ENCODE results near the gene C9orf43. TPM values are rescaled to one million over a fixed set of nuclear protein-coding genes. Genes with fewer than 3 reads are reported as not detected.

C9orf43 gene
- polyA plus RNA-seq, 2 of the 4 experiments (the other 2 are of a cell fraction) = 0.50 to 1.0 TPM

DNA sequence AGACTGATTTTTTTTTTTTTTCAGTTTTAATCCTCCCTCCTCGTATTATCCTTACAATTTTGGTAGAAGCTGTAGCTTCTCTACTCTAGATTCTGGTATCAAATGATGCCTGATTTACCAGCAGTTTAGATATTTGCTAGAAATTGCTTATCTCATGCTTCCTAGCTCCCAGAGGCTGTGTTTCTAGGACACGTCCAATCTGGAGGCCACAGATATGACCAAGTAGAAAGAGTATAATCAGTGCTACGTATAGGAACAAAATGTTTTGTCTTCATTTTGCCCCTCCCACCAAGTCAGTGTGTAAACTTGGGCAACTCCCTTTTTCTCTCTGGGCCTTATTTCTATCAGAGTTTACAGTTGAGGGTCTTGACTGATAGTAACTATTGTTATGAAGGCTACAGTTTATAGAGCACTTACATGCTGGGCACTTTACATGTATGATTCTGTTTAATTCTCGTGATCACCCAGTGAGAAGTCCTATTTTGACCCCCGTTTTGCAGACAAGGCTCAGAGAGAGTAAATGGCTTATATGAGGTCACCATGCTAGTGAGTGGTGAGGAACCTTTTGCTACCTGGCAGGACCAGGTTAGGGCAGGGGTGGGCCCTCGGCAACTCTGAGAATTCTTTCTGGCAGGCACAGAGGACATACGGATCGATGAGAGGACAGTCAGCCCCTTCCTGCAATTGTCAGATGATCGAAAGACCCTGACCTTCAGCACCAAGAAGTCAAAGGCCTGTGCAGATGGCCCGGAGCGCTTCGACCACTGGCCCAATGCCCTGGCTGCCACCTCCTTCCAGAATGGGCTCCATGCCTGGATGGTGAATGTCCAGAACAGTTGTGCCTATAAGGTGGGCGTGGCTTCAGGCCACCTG lies 41.3 kb upstream of the C9orf43 start:
- CTCF ChIA-PET = interaction anchor here (0.6 to 1.2 kb wide), 4 partner anchors 19 to 37 kb away, joined by 3 to 5 read pairs (median 4); no protein-coding TSS in a partner anchor
- WGBS (ENCODE audit: missing lambda C conversion rate) = 73% methylated on average over 13 of the region's 13 CpGs
- no peak overlapping the region for H3K27ac ChIP-seq
- H3K4me1 ChIP-seq = no peaks in the 10 kb centered on the region
- POLR2A ChIA-PET = interaction anchor here (0.9 kb wide), 1 partner anchor 8 kb away, joined by 3 read pairs; the partner anchor contains the start of gene HDHD3
- TF ChIP-seq, protein P1, sequence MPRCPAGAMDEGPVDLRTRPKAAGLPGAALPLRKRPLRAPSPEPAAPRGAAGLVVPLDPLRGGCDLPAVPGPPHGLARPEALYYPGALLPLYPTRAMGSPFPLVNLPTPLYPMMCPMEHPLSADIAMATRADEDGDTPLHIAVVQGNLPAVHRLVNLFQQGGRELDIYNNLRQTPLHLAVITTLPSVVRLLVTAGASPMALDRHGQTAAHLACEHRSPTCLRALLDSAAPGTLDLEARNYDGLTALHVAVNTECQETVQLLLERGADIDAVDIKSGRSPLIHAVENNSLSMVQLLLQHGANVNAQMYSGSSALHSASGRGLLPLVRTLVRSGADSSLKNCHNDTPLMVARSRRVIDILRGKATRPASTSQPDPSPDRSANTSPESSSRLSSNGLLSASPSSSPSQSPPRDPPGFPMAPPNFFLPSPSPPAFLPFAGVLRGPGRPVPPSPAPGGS (IDR thresholded peaks at IDR 0.05) = no peak
- no peak for TF ChIP-seq JUN (IDR thresholded peaks at IDR 0.05)
- TF ChIP-seq, protein P2, sequence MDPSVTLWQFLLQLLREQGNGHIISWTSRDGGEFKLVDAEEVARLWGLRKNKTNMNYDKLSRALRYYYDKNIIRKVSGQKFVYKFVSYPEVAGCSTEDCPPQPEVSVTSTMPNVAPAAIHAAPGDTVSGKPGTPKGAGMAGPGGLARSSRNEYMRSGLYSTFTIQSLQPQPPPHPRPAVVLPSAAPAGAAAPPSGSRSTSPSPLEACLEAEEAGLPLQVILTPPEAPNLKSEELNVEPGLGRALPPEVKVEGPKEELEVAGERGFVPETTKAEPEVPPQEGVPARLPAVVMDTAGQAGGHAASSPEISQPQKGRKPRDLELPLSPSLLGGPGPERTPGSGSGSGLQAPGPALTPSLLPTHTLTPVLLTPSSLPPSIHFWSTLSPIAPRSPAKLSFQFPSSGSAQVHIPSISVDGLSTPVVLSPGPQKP (IDR thresholded peaks at IDR 0.05; ENCODE audit: low read depth, low read length) = no peak
- TF ChIP-seq HOXA7 (CRISPR knock-in tag; IDR thresholded peaks at IDR 0.05) = no peak
- no peak for TF ChIP-seq FOSB (CRISPR knock-in tag; IDR thresholded peaks at IDR 0.05)
- no peak for TF ChIP-seq NPAS2 (CRISPR knock-in tag; IDR thresholded peaks at IDR 0.05; ENCODE audit: borderline replicate concordance)
- no peak for TF ChIP-seq MYC (IDR thresholded peaks at IDR 0.05; ENCODE audit: borderline replicate concordance, low read length)
- TF ChIP-seq RNF2 (IDR thresholded peaks at IDR 0.05; ENCODE audit: borderline replicate concordance, low read depth) = no peak
- TF ChIP-seq, protein P3, sequence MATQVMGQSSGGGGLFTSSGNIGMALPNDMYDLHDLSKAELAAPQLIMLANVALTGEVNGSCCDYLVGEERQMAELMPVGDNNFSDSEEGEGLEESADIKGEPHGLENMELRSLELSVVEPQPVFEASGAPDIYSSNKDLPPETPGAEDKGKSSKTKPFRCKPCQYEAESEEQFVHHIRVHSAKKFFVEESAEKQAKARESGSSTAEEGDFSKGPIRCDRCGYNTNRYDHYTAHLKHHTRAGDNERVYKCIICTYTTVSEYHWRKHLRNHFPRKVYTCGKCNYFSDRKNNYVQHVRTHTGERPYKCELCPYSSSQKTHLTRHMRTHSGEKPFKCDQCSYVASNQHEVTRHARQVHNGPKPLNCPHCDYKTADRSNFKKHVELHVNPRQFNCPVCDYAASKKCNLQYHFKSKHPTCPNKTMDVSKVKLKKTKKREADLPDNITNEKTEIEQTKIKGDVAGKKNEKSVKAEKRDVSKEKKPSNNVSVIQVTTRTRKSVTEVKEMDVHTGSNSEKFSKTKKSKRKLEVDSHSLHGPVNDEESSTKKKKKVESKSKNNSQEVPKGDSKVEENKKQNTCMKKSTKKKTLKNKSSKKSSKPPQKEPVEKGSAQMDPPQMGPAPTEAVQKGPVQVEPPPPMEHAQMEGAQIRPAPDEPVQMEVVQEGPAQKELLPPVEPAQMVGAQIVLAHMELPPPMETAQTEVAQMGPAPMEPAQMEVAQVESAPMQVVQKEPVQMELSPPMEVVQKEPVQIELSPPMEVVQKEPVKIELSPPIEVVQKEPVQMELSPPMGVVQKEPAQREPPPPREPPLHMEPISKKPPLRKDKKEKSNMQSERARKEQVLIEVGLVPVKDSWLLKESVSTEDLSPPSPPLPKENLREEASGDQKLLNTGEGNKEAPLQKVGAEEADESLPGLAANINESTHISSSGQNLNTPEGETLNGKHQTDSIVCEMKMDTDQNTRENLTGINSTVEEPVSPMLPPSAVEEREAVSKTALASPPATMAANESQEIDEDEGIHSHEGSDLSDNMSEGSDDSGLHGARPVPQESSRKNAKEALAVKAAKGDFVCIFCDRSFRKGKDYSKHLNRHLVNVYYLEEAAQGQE (IDR thresholded peaks at IDR 0.05) = no peak
- no peak for TF ChIP-seq GATA3 (IDR thresholded peaks at IDR 0.05; ENCODE audit: borderline replicate concordance)
- no peak for TF ChIP-seq POLR2AphosphoS2 (conservative IDR thresholded peaks at IDR 0.05; ENCODE audit: low read length)
- no peak for TF ChIP-seq SMC3 (IDR thresholded peaks at IDR 0.05)
- no peak for TF ChIP-seq NFE2L2 (conservative IDR thresholded peaks at IDR 0.05; ENCODE audit: low read length)
- FAIRE-seq (no peak), ATAC-seq (no peak), DNase-seq (ENCODE audit: low read depth in 1 of 2, low spot score in 1 of 2) (no peak)
- H3K9me3 ChIP-seq = no peaks in the 10 kb centered on the region
- H3K4me3 ChIP-seq = no peak overlapping the region
- H3K4me2 ChIP-seq = no peak overlapping the region

DNA sequence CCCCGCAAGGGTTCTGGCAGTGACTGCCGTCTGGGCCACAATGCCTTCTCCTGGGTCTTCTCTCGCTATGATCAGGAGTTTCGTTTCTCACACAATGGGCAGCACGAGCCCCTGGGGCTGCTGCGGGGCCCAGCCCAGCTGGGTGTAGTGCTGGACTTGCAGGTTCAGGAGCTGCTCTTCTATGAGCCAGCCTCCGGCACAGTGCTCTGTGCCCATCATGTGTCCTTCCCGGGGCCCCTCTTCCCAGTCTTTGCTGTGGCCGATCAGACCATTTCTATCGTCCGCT lies 40.7 kb upstream of the C9orf43 start:
- FAIRE-seq (no peak), ATAC-seq (no peak)
- CTCF ChIA-PET = interaction anchor here (1.2 kb wide), 1 partner anchor 18 kb away, joined by 3 read pairs; no protein-coding TSS in a partner anchor

More for the DNA sequence above, 40.7 kb upstream of the C9orf43 start:
- 80% methylated on average over 11 of the region's 11 CpGs for WGBS (ENCODE audit: missing lambda C conversion rate)
- POLR2A ChIA-PET = no interaction called here
- DNase-seq (ENCODE audit: low read depth in 1 of 2, low spot score in 1 of 2) = no peak
- Histone ChIP-seq H3K27ac (no peak overlapping the region), H3K4me1 (no peaks in the 10 kb centered on the region), H3K4me3 (no peak overlapping the region), H3K9me3 (no peaks in the 10 kb centered on the region), H3K4me2 (no peak overlapping the region)
- TF ChIP-seq RNF2 (IDR thresholded peaks at IDR 0.05; ENCODE audit: borderline replicate concordance, low read depth) (no peak), RAD21 (conservative IDR thresholded peaks at IDR 0.05 in 1 of 2, IDR thresholded peaks at IDR 0.05 in 1 of 2) (no peak), MAZ (IDR thresholded peaks at IDR 0.05; ENCODE audit: borderline replicate concordance, low read depth, low read length) (no peak), POLR2AphosphoS2 (conservative IDR thresholded peaks at IDR 0.05; ENCODE audit: low read length) (no peak), JUN (IDR thresholded peaks at IDR 0.05) (no peak), KDM1A (IDR thresholded peaks at IDR 0.05; ENCODE audit: low read depth) (no peak), CBX8 (IDR thresholded peaks at IDR 0.05) (no peak), HOXA7 (CRISPR knock-in tag; IDR thresholded peaks at IDR 0.05) (no peak), CBX2 (IDR thresholded peaks at IDR 0.05; ENCODE audit: borderline replicate concordance, low read depth) (no peak)
- TF ChIP-seq, protein P4, sequence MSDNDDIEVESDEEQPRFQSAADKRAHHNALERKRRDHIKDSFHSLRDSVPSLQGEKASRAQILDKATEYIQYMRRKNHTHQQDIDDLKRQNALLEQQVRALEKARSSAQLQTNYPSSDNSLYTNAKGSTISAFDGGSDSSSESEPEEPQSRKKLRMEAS (IDR thresholded peaks at IDR 0.05) = no peak
- TF ChIP-seq, protein P5, sequence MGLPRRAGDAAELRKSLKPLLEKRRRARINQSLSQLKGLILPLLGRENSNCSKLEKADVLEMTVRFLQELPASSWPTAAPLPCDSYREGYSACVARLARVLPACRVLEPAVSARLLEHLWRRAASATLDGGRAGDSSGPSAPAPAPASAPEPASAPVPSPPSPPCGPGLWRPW (IDR thresholded peaks at IDR 0.05) = no peak

Data from A549 (cell line).